A549 (cell line): Measurements from ENCODE around the gene NR1H2. TPM values are rescaled to one million over a fixed set of nuclear protein-coding genes. Genes with fewer than 3 reads are reported as not detected.

Source experiments
- ATAC-seq, 2 experiments: fragments of 200-7000 bp in 1 of 2; fragments of >200 bp in 1 of 2; cut with Nextera tagmentation in 1 of 2; cut with Tn5 transposase in 1 of 2; 3 replicates each; pipeline versions ENCODE4 v1.8.0 to v1.9.1; 2018 to 2020; ENCODE audit warnings: mild to moderate bottlenecking in 1 of 2, moderate library complexity in 1 of 2
- CTCF ChIA-PET: fragments of 300-600 bp; sonication (Branson Sonifier 250); formaldehyde crosslinking; extraction: SDS; loops from one replicate; lab custom pipeline; 2021; ENCODE audit warnings: antibody characterized with exemption, inconsistent platforms; lab: Yijun Ruan, JAX
- POLR2A ChIA-PET: fragments of 350-600 bp; formaldehyde crosslinking; extraction: SDS; loops from one replicate; lab custom pipeline; 2021; ENCODE audit warnings: antibody characterized with exemption, inconsistent platforms; lab: Yijun Ruan, JAX
- DNase-seq, 2 experiments: peaks; one replicate each; pipeline versions ENCODE4 v3.0.0 to v3.0.0-alpha.2; 2011 to 2016; ENCODE audit warnings: low read depth in 1 of 2, low spot score in 1 of 2
- FAIRE-seq: peaks from 2 replicates; lab custom pipeline; 2011; peaks lifted over from hg19 to GRCh38; lab: Jason Lieb, UNC
- H3K27ac ChIP-seq, 2 experiments: fragments of >200 bp; sonication (Bioruptor Twin); formaldehyde crosslinking; 3 replicates each; pipeline ENCODE4 v1.5.1; 2016 to 2017
- H3K4me1 ChIP-seq: fragments of >200 bp; sonication (Bioruptor Twin); formaldehyde crosslinking; 3 replicates; pipeline ENCODE4 v1.6.1; 2016
- H3K4me2 ChIP-seq: fragments of >200 bp; sonication (Bioruptor Twin); formaldehyde crosslinking; 3 replicates; pipeline ENCODE4 v1.6.1; 2016
- H3K4me3 ChIP-seq: fragments of >200 bp; sonication (Bioruptor Twin); formaldehyde crosslinking; 3 replicates; pipeline ENCODE4 v1.5.1; 2016
- H3K9me3 ChIP-seq: fragments of >200 bp; sonication (Bioruptor Twin); formaldehyde crosslinking; 3 replicates; pipeline ENCODE4 v1.6.1; 2016
- EP300 ChIP-seq, 2 experiments: fragments of >200 bp; sonication (Bioruptor Twin); formaldehyde crosslinking; IDR thresholded peaks; 2 replicates in 1 of 2; 3 replicates in 1 of 2; pipeline ENCODE4 v1.6.1; 2016 to 2017
- HEYL ChIP-seq: fragments of 250-450 bp; sonication (Bioruptor Pico); IDR thresholded peaks from 2 replicates; pipeline ENCODE4 v1.8.0; 2021; ENCODE audit warnings: mild to moderate bottlenecking, moderate library complexity
- HOXA7 ChIP-seq: fragments of 250-450 bp; sonication (Bioruptor Pico); IDR thresholded peaks from 2 replicates; pipeline ENCODE4 v1.5.0; 2020; ENCODE audit warnings: mild to moderate bottlenecking, moderate library complexity
- HOXB5 ChIP-seq: fragments of 250-450 bp; sonication (Bioruptor Pico); IDR thresholded peaks from 2 replicates; pipeline ENCODE4 v1.5.0; 2020; ENCODE audit warnings: mild to moderate bottlenecking, moderate library complexity
- KDM1A ChIP-seq: fragments of 200-600 bp; sonication (generic); IDR thresholded peaks from 2 replicates; pipeline ENCODE4 v1.6.1; 2016; ENCODE audit warnings: low read depth, mild to moderate bottlenecking
- MAFK ChIP-seq: fragments of 450-650 bp; IDR thresholded peaks from 2 replicates; pipeline ENCODE4 v1.6.1; 2014; ENCODE audit not compliant: partially characterized antibody
- MYC ChIP-seq: IDR thresholded peaks from 2 replicates; pipeline ENCODE4 v1.6.1; 2012; ENCODE audit warnings: mild to moderate bottlenecking, inconsistent platforms, low read length, improper control_type of control experiment, borderline replicate concordance
- NPAS2 ChIP-seq: fragments of 250-450 bp; sonication (Bioruptor Pico); IDR thresholded peaks from 2 replicates; pipeline ENCODE4 v1.8.0; 2022; ENCODE audit warnings: mild to moderate bottlenecking, moderate library complexity, borderline replicate concordance
- POLR2A ChIP-seq: IDR thresholded peaks from 2 replicates; pipeline ENCODE4 v1.6.1; 2012; ENCODE audit warnings: mild to moderate bottlenecking, low read length
- RAD21 ChIP-seq, 2 experiments: fragments of >200 bp in 1 of 2; sonication (Bioruptor Twin) in 1 of 2; formaldehyde crosslinking in 1 of 2; IDR thresholded peaks in 1 of 2; conservative IDR thresholded peaks in 1 of 2; 2 replicates in 1 of 2; 3 replicates in 1 of 2; pipeline ENCODE4 v1.6.1; 2012 to 2018; ENCODE audit warnings: inconsistent platforms in 1 of 2
- RNF2 ChIP-seq: fragments of 200-600 bp; sonication (generic); IDR thresholded peaks from 2 replicates; pipeline ENCODE4 v1.6.1; 2016; ENCODE audit warnings: low read depth, mild to moderate bottlenecking, antibody characterized with exemption, moderate library complexity, borderline replicate concordance
- ZC3H11A ChIP-seq: fragments of 450-650 bp; IDR thresholded peaks from 2 replicates; pipeline ENCODE4 v1.6.1; 2014; ENCODE audit warnings: antibody characterized with exemption, mild to moderate bottlenecking
- ZSCAN20 ChIP-seq: fragments of 250-450 bp; sonication (Bioruptor Pico); IDR thresholded peaks from 2 replicates; pipeline ENCODE4 v1.8.0; 2022; ENCODE audit warnings: mild to moderate bottlenecking, moderate library complexity
- WGBS: methylation state at CpG from one replicate; pipeline ENCODE4 v1.1.6; 2017; ENCODE audit errors: missing lambda C conversion rate; 5-methylcytosine and 5-hydroxymethylcytosine counted together
- polyA plus RNA-seq, 4 experiments: library from polyadenylated mRNA; depleted of rRNA in 3 of 4; stranded (reverse); fragments of >200 nt; fragmentation: RNase III in 1 of 4; extraction: RNeasy Plus Mini Kit Qiagen cat#74134 plus additional on column Dnase treatment in 1 of 4; gene quantifications; 2 replicates in 3 of 4; 3 replicates in 1 of 4; pipeline ENCODE4 v1.2.3, GENCODE V29; 2011 to 2017
- TF ChIP-seq, protein P1 (sequence below): IDR thresholded peaks from 2 replicates; pipeline ENCODE4 v1.6.1; 2012; ENCODE audit warnings: low read depth, borderline replicate concordance
- TF ChIP-seq, protein P2 (sequence below): fragments of 200-600 bp; sonication (generic); IDR thresholded peaks from 2 replicates; pipeline ENCODE4 v1.6.1; 2016; ENCODE audit warnings: antibody characterized with exemption, mild to moderate bottlenecking, moderate library complexity
- TF ChIP-seq, protein P3 (sequence below): fragments of >200 bp; sonication (Bioruptor Twin); formaldehyde crosslinking; IDR thresholded peaks from 3 replicates; pipeline ENCODE4 v1.6.1; 2016
- TF ChIP-seq, protein P4 (sequence below): fragments of >200 bp; sonication (Bioruptor Twin); formaldehyde crosslinking; IDR thresholded peaks from 2 replicates; pipeline ENCODE4 v1.6.1; 2016
- TF ChIP-seq, protein P5 (sequence below): fragments of >200 bp; sonication (Bioruptor Twin); formaldehyde crosslinking; IDR thresholded peaks from 3 replicates; pipeline ENCODE4 v1.5.1; 2016

NR1H2 gene
- polyA plus RNA-seq, 2 of the 4 experiments (the other 2 are of a cell fraction): 39.3 to 67.0 TPM

DNA sequence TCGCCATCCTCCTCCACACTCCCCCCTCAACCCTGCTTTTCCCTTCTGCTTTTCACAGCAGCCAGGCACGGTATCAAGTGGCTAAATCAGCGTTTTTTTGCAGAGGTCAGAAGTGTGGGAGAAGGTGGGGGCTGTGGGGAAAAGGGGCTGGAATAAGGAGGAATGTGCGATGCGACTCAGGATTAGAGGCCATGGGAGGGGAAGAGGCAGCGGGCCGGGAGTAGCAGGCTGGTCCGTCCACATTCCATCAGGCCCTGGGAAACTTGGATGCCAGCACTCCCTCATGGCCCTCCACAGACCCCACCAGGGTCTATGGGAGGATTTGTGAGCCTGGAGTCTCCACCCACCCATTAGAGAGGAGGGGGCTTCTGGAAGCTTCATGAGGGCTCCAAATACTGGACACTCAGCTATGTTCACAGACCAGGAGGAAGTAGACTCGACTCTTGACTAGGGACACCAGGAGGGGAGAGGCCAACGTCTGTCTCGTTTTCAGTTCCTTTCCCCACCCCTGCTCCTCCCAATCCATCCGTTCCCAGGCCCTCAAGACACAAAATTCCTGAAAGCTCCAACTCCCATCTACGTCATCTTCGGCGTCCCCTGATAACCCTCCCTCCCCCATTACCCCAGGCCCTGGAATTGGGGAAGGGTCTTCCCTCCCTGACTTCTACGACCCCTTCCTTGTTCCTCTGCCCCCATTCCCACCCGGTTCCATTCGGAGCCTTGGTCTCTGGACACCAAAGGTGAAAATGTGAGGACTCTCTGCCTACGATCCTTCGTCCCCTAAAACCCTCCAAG, 43.8 kb upstream of the NR1H2 start:
- Histone ChIP-seq H3K4me3 (peak overlapping the region; percentile 45; the same call in 2 of the 3 replicates), H3K4me1 (peaks cover 34% of the 10 kb centered on the region), H3K4me2 (peak overlapping the region; percentile 81), H3K27ac (peak overlapping the region in 1 of 2 experiments; percentile 88; a peak in 2 of 6 replicates), H3K9me3 (0 out of 3 replicates have a peak, but pooled peaks cover 3% of the 10 kb centered on the region)
- 62% methylated on average over 20 of the region's 20 CpGs for WGBS
- DNase-seq (no peak), FAIRE-seq (no peak), ATAC-seq (no peak)
- CTCF ChIA-PET: interaction anchor here (1.6 to 2.3 kb wide), 3 partner anchors 12 to 185 kb away, joined by 4 to 12 read pairs (median 9); no protein-coding TSS in a partner anchor
- TF ChIP-seq RAD21 (conservative IDR thresholded peaks at IDR 0.05 in 1 of 2, IDR thresholded peaks at IDR 0.05 in 1 of 2) (no peak), HOXA7 (CRISPR knock-in tag) (no peak), NPAS2 (CRISPR knock-in tag) (no peak), ZSCAN20 (CRISPR knock-in tag) (no peak), MAFK (peak; percentile 24)
- TF ChIP-seq, protein P1, sequence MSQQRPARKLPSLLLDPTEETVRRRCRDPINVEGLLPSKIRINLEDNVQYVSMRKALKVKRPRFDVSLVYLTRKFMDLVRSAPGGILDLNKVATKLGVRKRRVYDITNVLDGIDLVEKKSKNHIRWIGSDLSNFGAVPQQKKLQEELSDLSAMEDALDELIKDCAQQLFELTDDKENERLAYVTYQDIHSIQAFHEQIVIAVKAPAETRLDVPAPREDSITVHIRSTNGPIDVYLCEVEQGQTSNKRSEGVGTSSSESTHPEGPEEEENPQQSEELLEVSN: no peak
- TF ChIP-seq, protein P2, sequence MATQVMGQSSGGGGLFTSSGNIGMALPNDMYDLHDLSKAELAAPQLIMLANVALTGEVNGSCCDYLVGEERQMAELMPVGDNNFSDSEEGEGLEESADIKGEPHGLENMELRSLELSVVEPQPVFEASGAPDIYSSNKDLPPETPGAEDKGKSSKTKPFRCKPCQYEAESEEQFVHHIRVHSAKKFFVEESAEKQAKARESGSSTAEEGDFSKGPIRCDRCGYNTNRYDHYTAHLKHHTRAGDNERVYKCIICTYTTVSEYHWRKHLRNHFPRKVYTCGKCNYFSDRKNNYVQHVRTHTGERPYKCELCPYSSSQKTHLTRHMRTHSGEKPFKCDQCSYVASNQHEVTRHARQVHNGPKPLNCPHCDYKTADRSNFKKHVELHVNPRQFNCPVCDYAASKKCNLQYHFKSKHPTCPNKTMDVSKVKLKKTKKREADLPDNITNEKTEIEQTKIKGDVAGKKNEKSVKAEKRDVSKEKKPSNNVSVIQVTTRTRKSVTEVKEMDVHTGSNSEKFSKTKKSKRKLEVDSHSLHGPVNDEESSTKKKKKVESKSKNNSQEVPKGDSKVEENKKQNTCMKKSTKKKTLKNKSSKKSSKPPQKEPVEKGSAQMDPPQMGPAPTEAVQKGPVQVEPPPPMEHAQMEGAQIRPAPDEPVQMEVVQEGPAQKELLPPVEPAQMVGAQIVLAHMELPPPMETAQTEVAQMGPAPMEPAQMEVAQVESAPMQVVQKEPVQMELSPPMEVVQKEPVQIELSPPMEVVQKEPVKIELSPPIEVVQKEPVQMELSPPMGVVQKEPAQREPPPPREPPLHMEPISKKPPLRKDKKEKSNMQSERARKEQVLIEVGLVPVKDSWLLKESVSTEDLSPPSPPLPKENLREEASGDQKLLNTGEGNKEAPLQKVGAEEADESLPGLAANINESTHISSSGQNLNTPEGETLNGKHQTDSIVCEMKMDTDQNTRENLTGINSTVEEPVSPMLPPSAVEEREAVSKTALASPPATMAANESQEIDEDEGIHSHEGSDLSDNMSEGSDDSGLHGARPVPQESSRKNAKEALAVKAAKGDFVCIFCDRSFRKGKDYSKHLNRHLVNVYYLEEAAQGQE: no peak
- POLR2A ChIA-PET: interaction anchor here (0.6 to 1.0 kb wide), 2 partner anchors 36 to 129 kb away, joined by 3 read pairs; partner anchors contain the start of gene MYH14

DNA sequence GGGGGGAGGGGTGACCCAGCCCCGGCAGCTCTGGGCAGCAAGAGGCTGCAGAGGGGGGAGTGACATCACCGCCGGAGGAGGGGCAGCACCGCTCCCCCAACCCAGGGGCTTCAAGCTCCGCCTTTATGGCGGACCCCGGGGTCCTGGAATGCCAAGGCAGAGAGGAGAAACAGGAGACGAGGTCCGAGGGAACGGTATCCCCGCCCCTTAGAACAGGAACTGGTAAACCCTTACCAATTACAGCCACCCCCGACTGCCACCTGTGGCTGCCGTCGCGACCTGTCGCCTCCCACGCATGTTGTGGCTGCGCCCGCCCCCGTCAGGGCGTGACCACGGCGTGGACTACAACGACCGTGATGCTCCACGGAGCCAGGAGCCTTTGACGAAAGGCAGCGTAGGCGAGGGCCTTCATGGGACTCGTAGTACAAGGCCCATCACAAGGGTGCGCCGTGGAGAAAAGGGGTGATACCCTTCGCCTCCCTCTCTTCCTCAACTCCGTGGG, 43.0 kb upstream of the NR1H2 start:
- Histone ChIP-seq H3K4me3 (peak overlapping the region; percentile 45), H3K27ac (peak overlapping the region; percentile 75 to 88), H3K4me2 (peak overlapping the region; percentile 81), H3K9me3 (0 out of 3 replicates have a peak, but pooled peaks cover 3% of the 10 kb centered on the region), H3K4me1 (peaks cover 31% of the 10 kb centered on the region)
- TF ChIP-seq POLR2A: peak; percentile 26; the same call in 1 of the 2 replicates
- TF ChIP-seq ZC3H11A: no peak
- TF ChIP-seq RNF2: 0 out of 2 replicates have a peak, but pooled peaks have one; percentile 36
- TF ChIP-seq KDM1A: no peak
- TF ChIP-seq NPAS2 (CRISPR knock-in tag): no peak
- TF ChIP-seq, protein P3, sequence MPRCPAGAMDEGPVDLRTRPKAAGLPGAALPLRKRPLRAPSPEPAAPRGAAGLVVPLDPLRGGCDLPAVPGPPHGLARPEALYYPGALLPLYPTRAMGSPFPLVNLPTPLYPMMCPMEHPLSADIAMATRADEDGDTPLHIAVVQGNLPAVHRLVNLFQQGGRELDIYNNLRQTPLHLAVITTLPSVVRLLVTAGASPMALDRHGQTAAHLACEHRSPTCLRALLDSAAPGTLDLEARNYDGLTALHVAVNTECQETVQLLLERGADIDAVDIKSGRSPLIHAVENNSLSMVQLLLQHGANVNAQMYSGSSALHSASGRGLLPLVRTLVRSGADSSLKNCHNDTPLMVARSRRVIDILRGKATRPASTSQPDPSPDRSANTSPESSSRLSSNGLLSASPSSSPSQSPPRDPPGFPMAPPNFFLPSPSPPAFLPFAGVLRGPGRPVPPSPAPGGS: no peak
- no peak for TF ChIP-seq EP300 (IDR thresholded peaks at IDR 0.05)
- peak; percentile 56; the same call in 1 of the 2 replicates for TF ChIP-seq MYC
- no peak for TF ChIP-seq RAD21 (conservative IDR thresholded peaks at IDR 0.05 in 1 of 2, IDR thresholded peaks at IDR 0.05 in 1 of 2)
- TF ChIP-seq, protein P4, sequence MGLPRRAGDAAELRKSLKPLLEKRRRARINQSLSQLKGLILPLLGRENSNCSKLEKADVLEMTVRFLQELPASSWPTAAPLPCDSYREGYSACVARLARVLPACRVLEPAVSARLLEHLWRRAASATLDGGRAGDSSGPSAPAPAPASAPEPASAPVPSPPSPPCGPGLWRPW: no peak
- TF ChIP-seq HEYL: no peak
- TF ChIP-seq, protein P5, sequence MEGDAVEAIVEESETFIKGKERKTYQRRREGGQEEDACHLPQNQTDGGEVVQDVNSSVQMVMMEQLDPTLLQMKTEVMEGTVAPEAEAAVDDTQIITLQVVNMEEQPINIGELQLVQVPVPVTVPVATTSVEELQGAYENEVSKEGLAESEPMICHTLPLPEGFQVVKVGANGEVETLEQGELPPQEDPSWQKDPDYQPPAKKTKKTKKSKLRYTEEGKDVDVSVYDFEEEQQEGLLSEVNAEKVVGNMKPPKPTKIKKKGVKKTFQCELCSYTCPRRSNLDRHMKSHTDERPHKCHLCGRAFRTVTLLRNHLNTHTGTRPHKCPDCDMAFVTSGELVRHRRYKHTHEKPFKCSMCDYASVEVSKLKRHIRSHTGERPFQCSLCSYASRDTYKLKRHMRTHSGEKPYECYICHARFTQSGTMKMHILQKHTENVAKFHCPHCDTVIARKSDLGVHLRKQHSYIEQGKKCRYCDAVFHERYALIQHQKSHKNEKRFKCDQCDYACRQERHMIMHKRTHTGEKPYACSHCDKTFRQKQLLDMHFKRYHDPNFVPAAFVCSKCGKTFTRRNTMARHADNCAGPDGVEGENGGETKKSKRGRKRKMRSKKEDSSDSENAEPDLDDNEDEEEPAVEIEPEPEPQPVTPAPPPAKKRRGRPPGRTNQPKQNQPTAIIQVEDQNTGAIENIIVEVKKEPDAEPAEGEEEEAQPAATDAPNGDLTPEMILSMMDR: no peak
- no peak for TF ChIP-seq HOXB5
- no peak for TF ChIP-seq ZSCAN20 (CRISPR knock-in tag)
- CTCF ChIA-PET: interaction anchor here (0.9 to 2.3 kb wide), 5 partner anchors 11 to 186 kb away, joined by 3 to 12 read pairs (median 9); no protein-coding TSS in a partner anchor
- WGBS: 2% methylated on average over 33 of the region's 34 CpGs
- POLR2A ChIA-PET: interaction anchor here (0.6 to 1.4 kb wide), 9 partner anchors 8 to 178 kb away, joined by 3 to 8 read pairs (median 3); partner anchors contain the start of genes JOSD2, MYH14 and POLD1
- ATAC-seq (peak; percentile 58 to 69), DNase-seq (peak; percentile 97 to 98), FAIRE-seq (peak; percentile 77)
